Stimulated activated CD4-positive, alpha-beta T cell treated with anti-CD3 and anti-CD28 coated beads, Interleukin-12 subunit alpha, Interleukin-12 subunit beta, amount 100 ng/mL, for 24 hours (primary cell): ENCODE measurements around the gene FGF12.

Experiments used
- DNase-seq, 2 experiments: peaks; one replicate each; pipeline ENCODE4 v3.0.0-alpha.2; 2020; ENCODE audit warnings: low read depth in 2 of 2

Gene FGF12

GRCh38 chr3:192121923-192122322 lies 605.4 kb downstream of the FGF12 start:
- DNase-seq: no peak

- DNase-seq: no peak
Observed at GRCh38 chr3:192108820-192109219, 618.5 kb downstream of the FGF12 start.

GRCh38 chr3:192106543-192106942 lies 620.8 kb downstream of the FGF12 start:
- DNase-seq: no peak

GRCh38 chr3:192092388-192093005 lies 634.8 kb downstream of the FGF12 start:
- DNase-seq: no peak

GRCh38 chr3:192091831-192092230 lies 635.5 kb downstream of the FGF12 start:
- no peak for DNase-seq

- DNase-seq: no peak
Observed at GRCh38 chr3:192090586-192090985, 636.8 kb downstream of the FGF12 start.
